Spleen (tissue), 11 donors: ENCODE data around the gene SUCO. TPM values are rescaled to one million over a fixed set of nuclear protein-coding genes. Genes with fewer than 3 reads are reported as not detected.

Source experiments
- DNase-seq: peaks from one replicate; pipeline ENCODE4 v3.0.0-alpha.2; 2020
- H3K27ac ChIP-seq, 8 donors: fragments of 200-600 bp; sonication (generic) in 7 of 8; 1 replicate in 4 of 8; 2 replicates in 4 of 8; pipeline versions ENCODE4 v1.5.0 to v1.8.0; 2016 to 2021; ENCODE audit warnings: inconsistent platforms in 4 of 8, mild to moderate bottlenecking in 4 of 8, moderate library complexity in 1 of 8
- H3K27me3 ChIP-seq, 7 donors: fragments of 200-600 bp; sonication (generic) in 6 of 7; replicated peaks in 1 of 7; 1 replicate in 4 of 7; 2 replicates in 3 of 7; pipeline versions ENCODE4 v1.5.0 to v1.8.0; 2016 to 2021; ENCODE audit warnings: inconsistent platforms in 3 of 7, mild to moderate bottlenecking in 1 of 7
- H3K36me3 ChIP-seq, 6 donors: fragments of 200-600 bp; sonication (generic) in 5 of 6; 1 replicate in 4 of 6; 2 replicates in 2 of 6; pipeline versions ENCODE4 v1.5.0 to v1.8.0; 2016 to 2021; ENCODE audit warnings: inconsistent platforms in 2 of 6
- H3K4me1 ChIP-seq, 6 donors: fragments of 200-600 bp; sonication (generic) in 5 of 6; 1 replicate in 3 of 6; 2 replicates in 3 of 6; pipeline versions ENCODE4 v1.5.0 to v1.8.0; 2016 to 2021; ENCODE audit warnings: inconsistent platforms in 3 of 6
- H3K4me3 ChIP-seq, 8 donors: fragments of 200-600 bp; sonication (generic) in 7 of 8; 1 replicate in 4 of 8; 2 replicates in 4 of 8; pipeline versions ENCODE4 v1.5.0 to v1.8.0; 2016 to 2021; ENCODE audit warnings: inconsistent platforms in 4 of 8, mild to moderate bottlenecking in 4 of 8, moderate library complexity in 2 of 8
- H3K9me3 ChIP-seq, 8 donors: fragments of 200-600 bp; sonication (generic) in 7 of 8; 1 replicate in 4 of 8; 2 replicates in 4 of 8; pipeline versions ENCODE4 v1.5.0 to v1.8.0; 2016 to 2021; ENCODE audit warnings: inconsistent platforms in 4 of 8
- POLR2A ChIP-seq, 3 donors: fragments of 450-650 bp; IDR thresholded peaks; one replicate each; pipeline ENCODE4 v1.5.1; 2017; ENCODE audit warnings: antibody characterized with exemption in 3 of 3, mild to moderate bottlenecking in 1 of 3
- POLR2AphosphoS5 ChIP-seq, 3 donors: sonication (generic); formaldehyde crosslinking; IDR thresholded peaks; one replicate each; pipeline ENCODE4 v1.5.1; 2017; ENCODE audit warnings: antibody characterized with exemption in 3 of 3
- WGBS, 5 donors: extraction: QIAGEN DNeasy Blood & Tissue Kit in 3 of 5; methylation state at CpG; one replicate each; pipeline versions ENCODE4 v1.1.5 to v1.1.7; 2013 to 2018; 5-methylcytosine and 5-hydroxymethylcytosine counted together
- intact Hi-C: fragments of 100-400 bp; cut with DNase I; formaldehyde crosslinking; loops from one replicate; pipeline ENCODE4 v1.15.0; 2023; ENCODE audit warnings: low total_unique reads
- polyA plus RNA-seq, 3 donors: library from polyadenylated mRNA; stranded (reverse); fragments of 200-250 nt; gene quantifications; one replicate each; pipeline ENCODE4 v1.2.1, GENCODE V29; 2013
- total RNA-seq, 7 donors: library from RNA; depleted of rRNA in 3 of 7; stranded (reverse); fragments of >200 nt in 3 of 7; fragmentation: NEBNext Ultra II Directional in 4 of 7; extraction: Animal tissue kit (Norgen Biotek cat#: 25700) in 4 of 7; gene quantifications; one replicate each; pipeline versions ENCODE4 v1.1.0 to v1.2.1, GENCODE V29; 2016 to 2021
- TF ChIP-seq, protein P1 (sequence below), 11 experiments: fragments of 200-600 bp in 7 of 11; fragments of 450-650 bp in 4 of 11; sonication (generic) in 4 of 11; IDR thresholded peaks in 8 of 11; conservative IDR thresholded peaks in 3 of 11; 1 replicate in 7 of 11; 2 replicates in 4 of 11; pipeline versions ENCODE4 v1.4.0 to v1.8.0; 2016 to 2021; ENCODE audit warnings: antibody characterized with exemption in 11 of 11, inconsistent platforms in 4 of 11, mild to moderate bottlenecking in 1 of 11
- donor health status: healthy with polysubstance abuse.
- donor health status: DM: no; HTN: no; CAD: no; lungs with moderate emphysema.
- donor health status: DM: no; HTN: no; CAD: no.
- donor health status: Bipolar disorder and iron deficiency.
- donor health status: healthy.
- donor health status: DM: no; HTN: no; CAD: no.
- donor health status: DM: yes; HTN: yes; CAD: no.

SUCO gene
- total and polyA plus RNA-seq, 10 donors, result 7.9 to 59.5 (median 39.5) TPM

DNA sequence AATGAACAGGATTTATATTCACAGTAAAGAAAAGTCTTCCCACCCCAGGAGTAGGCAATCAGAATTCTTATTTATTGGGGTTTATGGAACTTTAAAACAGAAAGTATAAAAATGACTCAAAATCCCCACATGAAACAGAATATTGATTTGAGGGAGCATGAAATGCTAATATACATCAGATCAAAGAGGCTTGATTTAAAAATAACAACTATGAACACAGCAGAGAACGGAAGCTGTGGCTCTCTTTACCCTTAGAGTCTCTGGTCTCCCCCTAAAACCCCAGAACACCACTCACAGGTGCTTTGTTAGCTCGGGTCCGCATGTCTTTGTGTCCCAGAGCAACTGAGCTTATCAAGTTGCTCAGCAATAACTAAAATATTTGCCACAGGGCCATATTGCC is 94.8 kb downstream of the SUCO start:
- Histone ChIP-seq H3K4me1 (peaks cover 0 to 29% (median 2%) of the 10 kb centered on the region in 6 donors), H3K27me3 (no peaks in the 10 kb centered on the region), H3K27ac (peak overlapping the region in 3 of 8 donors; percentile 2 to 28 (median 28)), H3K4me3 (no peak overlapping the region), H3K9me3 (peaks cover 0 to 12% (median 6%) of the 10 kb centered on the region in 8 donors), H3K36me3 (no peaks in the 10 kb centered on the region)
- WGBS, 5 donors, result 59 to 79% (median 69%) methylated on average over 3 of the region's 3 CpGs
- no peak for DNase-seq
- TF ChIP-seq POLR2A (IDR thresholded peaks at IDR 0.05), result no peak
- TF ChIP-seq, protein P1, sequence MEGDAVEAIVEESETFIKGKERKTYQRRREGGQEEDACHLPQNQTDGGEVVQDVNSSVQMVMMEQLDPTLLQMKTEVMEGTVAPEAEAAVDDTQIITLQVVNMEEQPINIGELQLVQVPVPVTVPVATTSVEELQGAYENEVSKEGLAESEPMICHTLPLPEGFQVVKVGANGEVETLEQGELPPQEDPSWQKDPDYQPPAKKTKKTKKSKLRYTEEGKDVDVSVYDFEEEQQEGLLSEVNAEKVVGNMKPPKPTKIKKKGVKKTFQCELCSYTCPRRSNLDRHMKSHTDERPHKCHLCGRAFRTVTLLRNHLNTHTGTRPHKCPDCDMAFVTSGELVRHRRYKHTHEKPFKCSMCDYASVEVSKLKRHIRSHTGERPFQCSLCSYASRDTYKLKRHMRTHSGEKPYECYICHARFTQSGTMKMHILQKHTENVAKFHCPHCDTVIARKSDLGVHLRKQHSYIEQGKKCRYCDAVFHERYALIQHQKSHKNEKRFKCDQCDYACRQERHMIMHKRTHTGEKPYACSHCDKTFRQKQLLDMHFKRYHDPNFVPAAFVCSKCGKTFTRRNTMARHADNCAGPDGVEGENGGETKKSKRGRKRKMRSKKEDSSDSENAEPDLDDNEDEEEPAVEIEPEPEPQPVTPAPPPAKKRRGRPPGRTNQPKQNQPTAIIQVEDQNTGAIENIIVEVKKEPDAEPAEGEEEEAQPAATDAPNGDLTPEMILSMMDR (IDR thresholded peaks at IDR 0.05 in 8 of 11, conservative IDR thresholded peaks at IDR 0.05 in 3 of 11), result no peak
- no peak for TF ChIP-seq POLR2AphosphoS5 (IDR thresholded peaks at IDR 0.05)
- intact Hi-C loops, result loop anchor here (10.0 kb wide), 1 partner anchor 87 kb away; no protein-coding TSS in a partner anchor

- no peaks in the 10 kb centered on the region for H3K36me3 ChIP-seq
- peaks cover 0 to 29% (median 2%) of the 10 kb centered on the region in 6 donors for H3K4me1 ChIP-seq
- DNase-seq, result no peak
- H3K4me3 ChIP-seq, result no peak overlapping the region
- H3K27me3 ChIP-seq, result no peaks in the 10 kb centered on the region
- intact Hi-C loops, result loop anchor here (10.0 kb wide), 1 partner anchor 86 kb away; no protein-coding TSS in a partner anchor
- WGBS, 5 donors, result 89 to 95% (median 92%) methylated on average over 4 of the region's 4 CpGs
- peak overlapping the region in 2 of 8 donors; percentile 2 to 28 for H3K27ac ChIP-seq
- peaks cover 0 to 12% (median 6%) of the 10 kb centered on the region in 8 donors for H3K9me3 ChIP-seq
- TF ChIP-seq POLR2AphosphoS5 (IDR thresholded peaks at IDR 0.05), result no peak
- no peak for TF ChIP-seq POLR2A (IDR thresholded peaks at IDR 0.05)
- TF ChIP-seq, protein P1 (IDR thresholded peaks at IDR 0.05 in 8 of 11, conservative IDR thresholded peaks at IDR 0.05 in 3 of 11), result no peak
Observed at GRCh38 chr1:172628401-172628800, 95.5 kb downstream of the SUCO start.

DNA sequence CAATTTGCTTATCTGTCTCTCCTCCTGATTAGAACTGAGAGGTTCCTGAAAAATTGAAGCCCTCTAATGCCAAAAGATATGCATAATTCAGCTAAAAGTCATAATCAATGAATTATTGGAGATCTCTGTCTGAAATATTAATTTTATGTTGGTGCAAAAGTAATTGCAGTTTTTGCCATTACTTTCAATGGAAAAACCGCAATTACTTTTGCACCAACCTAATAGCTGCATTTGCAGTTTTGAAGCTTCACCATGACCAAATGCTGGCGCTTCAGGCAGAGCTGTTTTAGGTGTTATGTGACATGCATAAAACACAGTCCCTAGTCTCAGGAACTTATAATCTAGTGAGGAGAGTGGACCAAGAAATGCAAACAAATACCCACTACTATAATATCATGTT is 96.2 kb downstream of the SUCO start:
- no peaks in the 10 kb centered on the region for H3K36me3 ChIP-seq
- intact Hi-C loops, result loop anchor here (10.0 kb wide), 1 partner anchor 86 kb away; no protein-coding TSS in a partner anchor
- 89 to 99% (median 94%) methylated on average over 2 of the region's 2 CpGs for WGBS, 5 donors
- no peak for DNase-seq
- H3K4me3 ChIP-seq, result no peak overlapping the region
- no peak overlapping the region for H3K27ac ChIP-seq
- TF ChIP-seq POLR2AphosphoS5 (IDR thresholded peaks at IDR 0.05), result no peak
- TF ChIP-seq, protein P1 (IDR thresholded peaks at IDR 0.05 in 8 of 11, conservative IDR thresholded peaks at IDR 0.05 in 3 of 11), result no peak
- no peak for TF ChIP-seq POLR2A (IDR thresholded peaks at IDR 0.05)
- H3K4me1 ChIP-seq, result peaks cover 0 to 29% (median 2%) of the 10 kb centered on the region in 6 donors
- H3K9me3 ChIP-seq, result peaks cover 0 to 12% (median 6%) of the 10 kb centered on the region in 8 donors
- H3K27me3 ChIP-seq, result no peaks in the 10 kb centered on the region

GRCh38 chr1:172629638-172630037 is 96.7 kb downstream of the SUCO start:
- Histone ChIP-seq H3K4me1 (peaks cover 0 to 29% (median 2%) of the 10 kb centered on the region in 6 donors), H3K27ac (peak overlapping the region in 1 of 8 donors; percentile 36), H3K9me3 (peaks cover 0 to 12% (median 6%) of the 10 kb centered on the region in 8 donors), H3K4me3 (no peak overlapping the region), H3K36me3 (no peaks in the 10 kb centered on the region), H3K27me3 (no peaks in the 10 kb centered on the region)
- TF ChIP-seq POLR2AphosphoS5 (IDR thresholded peaks at IDR 0.05) (no peak), POLR2A (IDR thresholded peaks at IDR 0.05) (no peak)
- TF ChIP-seq, protein P1 (IDR thresholded peaks at IDR 0.05 in 8 of 11, conservative IDR thresholded peaks at IDR 0.05 in 3 of 11), result no peak
- 85 to 96% (median 90%) methylated on average over 2 of the region's 2 CpGs for WGBS, 5 donors
- intact Hi-C loops, result loop anchor here (10.0 kb wide), 1 partner anchor 85 kb away; no protein-coding TSS in a partner anchor
- DNase-seq, result no peak
